ENCODE results near the gene RITA1. TPM values are rescaled to one million over a fixed set of nuclear protein-coding genes. Genes with fewer than 3 reads are reported as not detected.

RITA1 gene
- total RNA-seq, 4 donors from 2014 or later, result 12.3 to 21.4 (median 16.2) TPM

- H3K36me3 ChIP-seq, result peaks cover 9 to 24% (median 23%) of the 10 kb centered on the region in 4 donors
- H3K27me3 ChIP-seq, result peaks cover 0 to 84% (median 25%) of the 10 kb centered on the region in 4 donors
- intact Hi-C loops (cut with DNase I), result loop anchor here (5.0 kb wide), 1 partner anchor 107 kb away; no protein-coding TSS in a partner anchor
- no peaks in the 10 kb centered on the region for H3K9me3 ChIP-seq
- no peak for DNase-seq (ENCODE audit: extremely low spot score)
- 4% methylated on average over 9 of the region's 51 CpGs for WGBS
- no peak overlapping the region for H3K27ac ChIP-seq (replicated peaks in 1 of 4)
- peak overlapping the region in 3 of 4 donors; percentile 2 to 26 (median 17) for H3K4me3 ChIP-seq
- peaks cover 18 to 34% (median 32%) of the 10 kb centered on the region in 4 donors for H3K4me1 ChIP-seq
- TF ChIP-seq POLR2A (IDR thresholded peaks at IDR 0.05; ENCODE audit: low read depth) (no peak), POLR2AphosphoS5 (IDR thresholded peaks at IDR 0.05) (no peak), EP300 (IDR thresholded peaks at IDR 0.05) (no peak)
- TF ChIP-seq, protein P1, sequence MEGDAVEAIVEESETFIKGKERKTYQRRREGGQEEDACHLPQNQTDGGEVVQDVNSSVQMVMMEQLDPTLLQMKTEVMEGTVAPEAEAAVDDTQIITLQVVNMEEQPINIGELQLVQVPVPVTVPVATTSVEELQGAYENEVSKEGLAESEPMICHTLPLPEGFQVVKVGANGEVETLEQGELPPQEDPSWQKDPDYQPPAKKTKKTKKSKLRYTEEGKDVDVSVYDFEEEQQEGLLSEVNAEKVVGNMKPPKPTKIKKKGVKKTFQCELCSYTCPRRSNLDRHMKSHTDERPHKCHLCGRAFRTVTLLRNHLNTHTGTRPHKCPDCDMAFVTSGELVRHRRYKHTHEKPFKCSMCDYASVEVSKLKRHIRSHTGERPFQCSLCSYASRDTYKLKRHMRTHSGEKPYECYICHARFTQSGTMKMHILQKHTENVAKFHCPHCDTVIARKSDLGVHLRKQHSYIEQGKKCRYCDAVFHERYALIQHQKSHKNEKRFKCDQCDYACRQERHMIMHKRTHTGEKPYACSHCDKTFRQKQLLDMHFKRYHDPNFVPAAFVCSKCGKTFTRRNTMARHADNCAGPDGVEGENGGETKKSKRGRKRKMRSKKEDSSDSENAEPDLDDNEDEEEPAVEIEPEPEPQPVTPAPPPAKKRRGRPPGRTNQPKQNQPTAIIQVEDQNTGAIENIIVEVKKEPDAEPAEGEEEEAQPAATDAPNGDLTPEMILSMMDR (IDR thresholded peaks at IDR 0.05), result no peak
These were observed 31.1 kb upstream of the RITA1 start for GRCh38 chr12:113154351-113154973.

DNA sequence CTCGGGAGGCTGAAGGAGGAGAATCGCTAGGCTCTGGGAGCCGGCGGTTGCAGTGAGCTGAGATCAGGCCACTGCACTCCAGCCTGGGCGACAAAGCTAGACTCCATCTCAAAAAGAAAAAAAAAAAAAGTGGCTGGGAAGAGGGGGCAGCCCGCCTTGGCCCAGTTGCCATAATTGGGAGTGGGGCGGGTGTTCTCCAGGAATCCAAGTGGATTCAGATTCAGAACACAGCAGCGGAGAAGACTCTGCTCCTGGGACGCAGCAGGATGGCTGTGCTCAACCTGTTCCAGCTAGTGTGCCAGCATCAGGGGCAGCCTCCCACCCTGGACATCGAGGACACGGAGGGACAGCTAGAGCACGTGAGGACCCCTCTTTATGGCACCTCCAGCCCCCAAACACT is 30.5 kb upstream of the RITA1 start:
- TF ChIP-seq EP300 (IDR thresholded peaks at IDR 0.05) (no peak), POLR2AphosphoS5 (IDR thresholded peaks at IDR 0.05) (no peak), POLR2A (IDR thresholded peaks at IDR 0.05; ENCODE audit: low read depth) (no peak)
- TF ChIP-seq, protein P1 (IDR thresholded peaks at IDR 0.05), result no peak
- H3K36me3 ChIP-seq, result peaks cover 15 to 30% (median 29%) of the 10 kb centered on the region in 4 donors
- WGBS, result 77% methylated on average over 8 of the region's 12 CpGs
- no peak for DNase-seq (ENCODE audit: extremely low spot score)
- H3K27me3 ChIP-seq, result peaks cover 0 to 87% (median 25%) of the 10 kb centered on the region in 4 donors
- intact Hi-C loops (cut with DNase I), result no loop called here
- no peaks in the 10 kb centered on the region for H3K9me3 ChIP-seq
- peaks cover 18 to 28% (median 27%) of the 10 kb centered on the region in 4 donors for H3K4me1 ChIP-seq
- no peak overlapping the region for H3K27ac ChIP-seq (replicated peaks in 1 of 4)
- no peak overlapping the region for H3K4me3 ChIP-seq

DNA sequence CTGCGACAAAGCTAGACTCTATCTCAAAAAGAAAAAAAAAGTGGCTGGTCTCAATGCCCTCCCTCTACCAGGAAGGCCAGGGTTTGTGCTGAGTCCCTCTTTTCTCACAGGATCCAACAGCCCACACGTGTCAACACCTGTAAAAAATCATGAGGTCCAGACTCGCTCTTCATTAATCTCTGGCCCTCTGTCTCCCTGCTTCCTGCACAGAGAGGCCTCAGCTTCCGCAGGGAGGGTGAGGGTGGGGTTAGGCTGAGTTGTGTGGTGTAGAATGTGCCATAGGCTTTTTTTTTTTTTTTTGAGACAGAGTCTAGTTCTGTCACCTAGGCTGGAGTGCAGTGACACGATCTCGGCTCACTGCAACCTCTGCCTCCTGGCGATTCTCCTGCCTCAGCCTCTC is 29.9 kb upstream of the RITA1 start:
- 63% methylated on average over 7 of the region's 7 CpGs for WGBS
- no peak overlapping the region for H3K27ac ChIP-seq (replicated peaks in 1 of 4)
- no peak overlapping the region for H3K4me3 ChIP-seq
- intact Hi-C loops (cut with DNase I), result no loop called here
- TF ChIP-seq EP300 (IDR thresholded peaks at IDR 0.05) (no peak), POLR2A (IDR thresholded peaks at IDR 0.05; ENCODE audit: low read depth) (no peak), POLR2AphosphoS5 (IDR thresholded peaks at IDR 0.05) (no peak)
- TF ChIP-seq, protein P1 (IDR thresholded peaks at IDR 0.05), result no peak
- H3K9me3 ChIP-seq, result no peaks in the 10 kb centered on the region
- no peak for DNase-seq (ENCODE audit: extremely low spot score)
- H3K36me3 ChIP-seq, result peaks cover 21 to 35% (median 35%) of the 10 kb centered on the region in 4 donors
- H3K27me3 ChIP-seq, result peaks cover 0 to 84% (median 25%) of the 10 kb centered on the region in 4 donors
- H3K4me1 ChIP-seq, result peaks cover 18 to 28% (median 27%) of the 10 kb centered on the region in 4 donors

GRCh38 chr12:113157218-113157859 is 28.2 kb upstream of the RITA1 start:
- no peak for DNase-seq (ENCODE audit: extremely low spot score)
- Histone ChIP-seq H3K27ac (replicated peaks in 1 of 4) (no peak overlapping the region), H3K36me3 (peaks cover 38 to 52% (median 52%) of the 10 kb centered on the region in 4 donors), H3K9me3 (no peaks in the 10 kb centered on the region), H3K27me3 (peaks cover 0 to 77% (median 20%) of the 10 kb centered on the region in 4 donors), H3K4me1 (peaks cover 18 to 28% (median 26%) of the 10 kb centered on the region in 4 donors), H3K4me3 (no peak overlapping the region)
- 87% methylated on average over 9 of the region's 12 CpGs for WGBS
- TF ChIP-seq POLR2AphosphoS5 (IDR thresholded peaks at IDR 0.05) (no peak), EP300 (IDR thresholded peaks at IDR 0.05) (no peak), POLR2A (IDR thresholded peaks at IDR 0.05; ENCODE audit: low read depth) (no peak)
- TF ChIP-seq, protein P1 (IDR thresholded peaks at IDR 0.05), result no peak
- intact Hi-C loops (cut with DNase I), result no loop called here

Data from esophagus muscularis mucosa (tissue), 4 donors.